Body of pancreas (tissue), 4 donors: ENCODE data around the gene TRIM44.

Experiments used
- CTCF ChIP-seq, 7 experiments: fragments of 450-650 bp in 4 of 7; fragments of 200-600 bp in 3 of 7; sonication (generic) in 3 of 7; IDR thresholded peaks; one replicate each; pipeline ENCODE4 v1.5.1; 2016 to 2019; ENCODE audit warnings: antibody characterized with exemption in 7 of 7
- POLR2A ChIP-seq, 3 donors: fragments of 450-650 bp; IDR thresholded peaks; one replicate each; pipeline ENCODE4 v1.6.1; 2016; ENCODE audit warnings: antibody characterized with exemption in 3 of 3, mild to moderate bottlenecking in 2 of 3

- TF ChIP-seq CTCF (IDR thresholded peaks at IDR 0.05) (no peak), POLR2A (IDR thresholded peaks at IDR 0.05) (no peak)
Measured at GRCh38 chr11:35654711-35655110, 7.9 kb upstream of the TRIM44 start.
